ENCODE results near the gene COPG1.
"Not testable (repeated sequence)": the region's sequence is repeated elsewhere in the genome, so short reads cannot be mapped to it uniquely, and the experiment has no call there.

The COPG1 gene

DNA sequence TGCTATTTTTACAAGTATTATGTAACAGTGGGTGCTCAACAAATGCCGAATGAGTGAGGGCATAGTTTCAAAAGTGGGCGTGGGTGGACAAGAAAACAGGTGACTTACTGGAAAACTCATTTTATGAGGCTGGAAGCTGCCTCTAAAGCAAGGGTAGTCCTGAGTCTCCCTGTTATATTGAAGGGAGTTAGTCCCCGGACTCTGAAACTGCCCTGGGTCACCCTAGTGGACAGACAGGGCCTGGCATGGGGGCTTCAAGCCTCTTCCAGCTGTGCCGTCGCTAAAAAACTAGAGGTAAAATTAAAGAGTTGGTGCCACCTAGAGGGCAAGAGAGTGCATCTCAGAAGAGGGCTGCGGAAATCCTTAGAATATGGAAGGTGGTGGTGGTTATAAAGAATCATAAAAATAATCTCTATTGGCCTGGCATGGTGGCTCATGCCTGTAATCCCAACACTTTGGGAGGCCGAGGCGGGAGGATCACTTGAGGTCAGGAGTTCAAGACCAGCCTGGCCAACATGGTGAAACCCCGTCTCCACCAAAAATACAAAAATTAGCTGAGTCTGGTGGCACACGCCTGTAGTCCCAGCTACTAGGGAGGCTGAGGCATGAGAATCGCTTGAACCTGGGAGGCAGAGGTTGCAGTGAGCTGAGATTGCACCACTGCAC lies 3.6 kb upstream of the COPG1 start:
- peak; percentile 79 for DNase-seq

DNA sequence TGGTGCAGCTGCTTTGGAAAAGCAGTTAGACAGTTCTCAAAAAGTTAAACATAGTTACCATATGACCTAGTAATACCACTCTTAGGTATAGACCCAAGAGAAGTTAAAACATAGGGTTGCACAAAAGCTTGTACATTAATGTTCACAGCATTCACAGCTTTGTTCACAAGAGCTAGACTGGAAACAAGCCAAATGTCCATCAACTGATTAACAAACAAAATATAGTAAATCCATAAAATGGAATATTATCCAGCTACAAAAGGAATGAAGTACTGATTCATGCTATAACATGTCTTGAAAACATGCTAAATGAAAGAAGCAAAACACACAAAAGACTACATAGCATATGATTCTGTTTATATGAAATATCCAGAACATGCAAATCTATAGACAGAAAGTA lies 2.8 kb upstream of the COPG1 start:
- no peak for DNase-seq

DNA sequence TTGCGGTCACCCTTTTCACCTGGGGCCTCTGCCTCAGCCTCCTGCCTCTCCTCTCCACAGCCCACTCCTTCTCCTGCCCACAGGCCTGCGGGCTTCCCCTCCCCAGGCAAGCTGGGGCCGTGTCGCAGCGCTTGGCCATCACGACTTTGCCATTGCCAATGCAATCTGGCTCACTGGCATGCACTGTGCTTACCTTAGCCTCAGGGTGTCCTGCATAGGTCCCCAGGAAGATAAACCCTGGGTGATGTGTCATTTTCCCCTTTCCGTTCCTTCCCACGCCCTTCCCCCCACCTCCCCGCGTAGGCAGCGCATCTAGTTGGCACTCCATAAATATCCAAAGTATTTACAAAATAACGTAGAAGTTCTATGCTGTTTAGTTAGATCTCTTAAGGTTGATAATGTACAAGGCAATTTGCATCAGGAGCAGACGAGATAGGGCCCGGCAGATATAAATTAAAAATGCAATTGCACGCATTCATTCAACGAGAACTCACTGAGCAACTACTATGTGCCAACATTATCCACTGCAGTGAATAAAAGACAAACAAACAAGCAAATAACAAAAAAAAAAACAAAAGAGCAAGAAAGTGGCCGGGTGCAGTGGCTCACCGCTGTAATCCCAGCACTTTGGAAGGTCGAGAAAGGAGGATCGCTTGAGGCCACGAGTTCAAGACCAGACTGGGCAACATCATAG lies 973 bp upstream of the COPG1 start:
- DNase-seq = no peak

DNA sequence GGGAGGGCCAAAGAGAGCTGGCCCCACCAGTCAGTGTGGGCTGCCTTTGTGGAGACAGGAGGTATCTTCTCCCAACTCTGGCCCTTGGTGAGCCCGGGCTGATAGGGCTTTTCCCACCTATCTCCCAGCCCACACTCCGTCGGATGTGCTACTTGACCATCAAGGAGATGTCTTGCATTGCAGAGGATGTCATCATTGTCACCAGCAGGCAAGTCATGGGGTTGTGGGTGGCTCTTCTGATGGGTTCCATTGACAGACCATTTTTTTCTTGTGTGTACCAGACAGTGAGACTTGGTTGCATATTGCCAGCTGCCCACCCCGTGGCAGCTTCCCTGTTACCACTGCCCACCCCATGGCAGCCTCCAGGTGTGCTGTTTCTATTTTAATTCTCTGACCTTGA lies 3.3 kb downstream of the COPG1 start:
- no peak for DNase-seq

DNA sequence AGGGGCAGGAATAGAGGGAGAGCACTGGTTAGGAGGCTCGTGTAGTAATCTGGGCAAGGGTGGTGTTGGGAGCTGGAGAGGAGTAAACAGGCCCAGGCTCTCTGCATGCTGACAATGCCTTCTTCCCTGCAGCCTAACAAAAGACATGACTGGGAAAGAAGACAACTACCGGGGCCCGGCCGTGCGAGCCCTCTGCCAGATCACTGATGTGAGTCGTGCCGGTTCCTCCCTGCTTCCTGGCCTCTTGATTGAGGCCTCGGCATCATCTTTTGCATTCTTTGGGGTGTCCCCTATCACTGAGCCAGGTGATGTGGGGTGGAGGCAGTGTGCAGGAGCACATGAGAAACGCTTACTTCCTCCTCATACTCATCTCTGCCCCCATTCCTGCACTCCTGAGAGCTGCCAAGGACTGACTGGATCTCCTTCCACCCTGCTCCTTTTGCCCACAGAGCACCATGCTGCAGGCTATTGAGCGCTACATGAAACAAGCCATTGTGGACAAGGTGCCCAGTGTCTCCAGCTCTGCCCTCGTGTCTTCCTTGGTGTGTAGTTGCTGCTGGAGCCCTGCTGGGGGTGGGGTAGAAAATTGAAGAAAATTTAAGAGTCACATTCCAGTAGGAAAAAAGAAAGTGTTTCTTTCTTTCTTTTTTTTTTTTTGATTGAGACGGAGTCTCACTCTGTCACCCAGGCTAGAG lies 5.3 kb downstream of the COPG1 start:
- no peak for DNase-seq

DNA sequence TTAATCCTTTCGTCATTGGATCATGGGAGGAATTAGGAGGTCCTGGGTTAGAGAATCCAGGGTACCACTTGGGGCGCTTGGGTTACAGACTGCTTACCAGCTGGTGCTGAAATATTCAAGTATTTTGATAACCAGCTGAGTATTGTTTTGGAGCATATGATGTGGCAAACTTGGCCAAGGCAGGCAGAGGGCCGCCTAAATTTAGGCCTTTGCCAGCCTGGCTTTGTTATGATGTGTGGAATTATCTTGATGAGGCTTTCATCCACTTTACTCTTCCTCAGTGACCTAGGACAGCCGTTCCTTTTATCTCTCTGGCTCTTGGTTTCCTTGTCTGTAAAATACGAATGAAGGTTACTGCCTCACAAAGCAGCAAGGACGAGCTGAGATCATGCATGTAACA lies 6.9 kb downstream of the COPG1 start:
- no peak for DNase-seq

DNA sequence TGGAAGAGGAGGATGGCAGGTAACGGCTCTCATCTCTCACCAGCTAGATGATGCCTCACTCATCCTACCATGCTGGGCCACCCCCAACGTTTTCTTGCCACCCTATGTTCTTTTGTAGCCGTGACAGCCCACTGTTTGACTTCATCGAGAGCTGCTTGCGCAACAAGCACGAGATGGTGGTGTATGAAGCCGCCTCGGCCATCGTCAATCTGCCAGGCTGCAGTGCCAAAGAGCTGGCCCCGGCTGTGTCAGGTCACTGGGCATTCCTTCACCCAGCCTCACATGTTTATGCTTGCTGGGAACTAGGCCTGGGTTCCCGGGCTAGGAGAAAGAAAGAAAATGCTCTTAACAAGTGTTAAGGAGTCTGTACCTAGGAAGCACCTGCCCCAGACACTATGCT lies 8.2 kb downstream of the COPG1 start:
- no peak for DNase-seq

DNA sequence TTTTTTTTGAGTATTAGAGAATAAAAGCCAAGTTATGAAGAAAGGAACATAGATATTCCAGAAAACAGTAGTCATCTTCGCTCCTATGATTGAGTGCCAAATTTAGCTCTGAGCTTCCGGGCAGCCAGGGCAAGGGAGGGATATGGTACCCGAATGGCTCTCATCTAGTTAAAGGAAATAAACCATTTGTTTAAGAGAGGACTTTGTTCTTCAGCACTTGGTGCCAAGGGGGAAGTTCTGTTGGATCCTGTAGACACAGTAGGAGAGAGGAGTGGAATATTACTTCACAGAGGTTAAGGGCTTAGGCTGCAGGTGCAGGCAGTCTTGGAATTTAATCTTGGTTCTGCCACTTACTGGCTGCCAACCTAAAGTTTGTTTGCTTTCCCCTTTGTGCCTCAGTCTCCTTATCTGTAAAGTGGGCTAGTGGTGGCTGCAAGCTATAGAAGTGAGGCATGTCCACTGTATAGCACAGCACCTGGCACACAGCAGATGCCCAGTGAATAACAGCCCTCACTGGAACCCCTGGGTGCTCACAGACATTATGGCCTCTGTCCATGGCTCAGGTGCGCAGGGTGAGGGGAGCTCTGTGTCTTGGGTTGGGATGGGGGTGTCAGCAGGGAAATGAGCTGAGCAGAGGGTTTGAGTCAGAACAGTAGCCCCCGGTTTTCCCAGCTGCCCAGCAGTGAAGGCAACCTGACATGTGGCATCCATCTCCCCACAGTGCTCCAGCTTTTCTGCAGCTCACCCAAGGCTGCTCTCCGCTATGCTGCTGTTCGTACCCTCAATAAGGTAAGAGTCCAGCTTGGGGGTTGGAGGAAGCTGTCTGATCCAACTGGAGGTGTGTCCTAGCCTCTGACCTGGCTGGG lies 10.4 kb downstream of the COPG1 start:
- no peak for DNase-seq

DNA sequence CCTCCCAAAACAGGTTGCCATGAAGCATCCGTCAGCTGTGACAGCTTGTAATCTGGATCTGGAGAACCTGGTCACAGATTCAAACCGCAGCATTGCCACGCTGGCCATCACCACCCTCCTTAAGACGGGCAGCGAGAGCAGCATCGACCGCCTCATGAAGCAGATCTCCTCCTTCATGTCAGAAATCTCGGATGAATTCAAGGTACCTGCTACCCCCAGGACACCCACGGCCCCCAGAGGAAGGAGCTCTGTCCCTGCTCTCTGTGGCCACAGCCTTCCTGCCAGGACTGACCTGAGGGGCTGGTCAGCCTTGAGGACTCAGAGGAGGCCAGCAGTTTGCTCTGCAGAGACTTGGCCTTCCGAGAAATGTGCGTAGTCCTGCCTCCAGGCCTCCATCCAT lies 11.2 kb downstream of the COPG1 start:
- DNase-seq = no peak

DNA sequence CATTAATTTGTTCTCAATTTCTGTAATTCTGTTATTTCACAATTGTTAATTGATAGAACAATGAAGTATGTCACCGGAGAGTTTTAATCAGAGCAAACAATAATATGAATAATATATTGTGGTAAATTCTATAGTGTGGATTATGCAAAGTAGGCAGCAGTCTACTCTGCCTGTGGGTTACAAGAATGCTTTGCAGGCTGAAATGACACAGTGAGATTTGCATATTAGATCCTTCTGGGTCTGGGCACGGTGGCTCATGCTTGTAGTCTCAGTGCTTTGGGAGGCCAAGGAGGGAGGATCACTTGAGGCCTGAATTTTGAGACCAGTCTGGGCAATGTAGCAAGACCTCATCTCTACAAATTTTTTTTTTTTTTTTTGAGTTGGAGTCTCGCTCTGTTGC lies 12.5 kb downstream of the COPG1 start:
- no peak for DNase-seq

DNA sequence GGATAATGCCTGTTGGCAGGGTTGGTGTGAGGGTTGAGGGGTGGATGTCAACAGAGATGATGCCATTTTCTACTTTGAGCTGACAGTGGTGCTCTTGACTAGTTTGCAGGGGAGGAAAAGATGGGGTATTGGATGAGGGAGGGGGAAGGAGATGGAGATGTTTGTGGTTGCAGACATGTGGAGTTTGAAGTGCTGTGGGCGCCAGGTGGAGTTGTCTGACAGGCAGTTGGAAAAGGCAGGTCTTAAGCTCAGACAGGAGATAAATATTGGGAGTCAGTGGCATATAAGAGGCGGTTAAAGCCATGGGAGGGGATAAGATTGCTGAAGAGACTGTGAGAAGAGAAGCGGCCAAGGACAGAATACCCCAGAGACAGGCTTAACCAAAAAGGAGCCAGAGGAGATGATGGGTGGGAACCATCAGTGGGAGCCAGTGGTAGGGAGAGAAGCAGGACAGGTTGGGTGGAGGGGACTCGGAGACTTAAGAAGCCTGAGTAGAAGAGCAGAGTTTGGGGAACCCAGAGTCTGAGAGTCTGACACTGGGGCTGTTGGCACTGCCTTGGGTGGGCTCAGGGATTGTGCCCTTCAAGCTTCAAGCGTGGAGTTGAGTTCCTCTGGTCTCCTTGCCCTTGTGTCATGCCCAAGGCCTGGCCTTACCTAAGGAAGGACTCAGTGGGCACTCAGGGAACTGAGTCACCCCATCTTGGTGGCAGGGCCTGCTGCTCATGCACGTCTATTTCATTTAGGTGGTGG lies 13.9 kb downstream of the COPG1 start:
- no peak for DNase-seq

DNA sequence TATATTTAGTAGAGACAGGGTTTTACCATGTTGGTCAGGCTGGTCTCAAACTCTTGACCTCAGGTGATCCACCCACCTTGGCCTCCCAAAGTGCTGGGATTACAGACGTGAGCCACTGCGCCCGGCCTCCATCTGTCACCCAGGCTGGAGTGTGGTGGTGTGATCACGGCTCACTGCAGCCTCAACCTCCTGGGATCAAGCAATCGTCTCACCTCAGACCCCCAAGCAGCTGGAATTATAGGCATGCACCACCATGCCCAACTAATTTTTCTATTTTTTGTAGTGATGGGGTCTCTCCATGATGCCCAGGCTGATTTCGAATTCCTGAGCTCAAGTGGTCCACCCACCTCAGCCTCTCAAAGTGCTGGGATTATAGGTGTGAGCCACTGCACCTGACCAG lies 15.6 kb downstream of the COPG1 start:
- DNase-seq = not testable (repeated sequence)

DNA sequence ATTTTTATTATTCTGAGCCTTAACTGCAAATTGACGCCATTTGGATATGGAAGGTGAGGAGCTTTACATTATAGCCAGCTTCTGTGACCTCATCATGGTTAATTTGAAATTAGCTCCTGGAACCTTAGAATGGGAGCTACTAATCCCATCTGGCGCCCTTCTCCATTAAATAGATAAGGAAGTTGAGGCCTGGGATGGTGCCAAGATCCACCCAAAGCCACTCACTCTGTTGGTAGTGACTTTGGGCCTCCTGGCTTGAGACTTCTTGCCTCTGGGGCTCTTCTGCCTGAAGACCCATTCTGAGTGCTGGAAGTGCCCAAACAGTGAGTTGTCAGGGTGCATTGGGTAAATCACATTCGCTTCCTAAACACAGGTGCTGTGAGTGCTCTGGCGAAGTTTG lies 17.2 kb downstream of the COPG1 start:
- DNase-seq = no peak

DNA sequence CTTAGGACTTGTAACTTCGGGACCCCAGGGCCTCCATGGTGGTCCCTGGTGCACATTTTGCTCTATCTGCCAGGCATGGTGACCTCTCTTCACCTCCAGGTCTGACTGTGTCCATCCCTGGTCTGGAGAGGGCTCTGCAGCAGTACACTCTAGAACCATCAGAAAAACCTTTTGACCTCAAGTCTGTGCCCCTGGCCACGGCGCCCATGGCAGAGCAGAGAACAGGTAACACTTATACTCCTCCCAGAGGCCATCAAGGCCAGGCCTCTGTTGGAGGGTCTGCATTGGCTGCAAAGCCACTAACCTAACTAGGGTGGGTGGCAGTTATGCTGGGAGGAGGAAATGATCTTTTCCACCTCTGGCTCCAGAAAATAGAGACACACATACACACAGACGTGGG lies 19.0 kb downstream of the COPG1 start:
- DNase-seq = no peak

DNA sequence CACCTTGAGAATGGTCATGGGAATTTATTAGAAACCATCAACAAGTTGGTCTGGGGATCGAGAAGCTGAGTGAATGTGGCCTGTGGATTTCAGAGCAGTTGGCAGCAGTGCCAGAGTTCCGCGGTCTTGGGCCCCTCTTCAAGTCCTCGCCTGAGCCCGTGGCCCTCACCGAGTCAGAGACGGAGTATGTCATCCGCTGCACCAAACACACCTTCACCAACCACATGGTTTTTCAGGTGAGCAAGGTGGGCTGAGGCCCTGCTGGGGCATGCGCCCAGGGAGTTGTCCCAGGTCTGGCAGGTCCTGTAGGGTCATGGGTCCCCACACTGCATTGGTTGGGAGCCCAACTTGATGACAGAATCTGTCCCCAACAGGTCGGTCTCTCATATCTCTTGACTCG lies 22.3 kb downstream of the COPG1 start:
- no peak for DNase-seq

DNA sequence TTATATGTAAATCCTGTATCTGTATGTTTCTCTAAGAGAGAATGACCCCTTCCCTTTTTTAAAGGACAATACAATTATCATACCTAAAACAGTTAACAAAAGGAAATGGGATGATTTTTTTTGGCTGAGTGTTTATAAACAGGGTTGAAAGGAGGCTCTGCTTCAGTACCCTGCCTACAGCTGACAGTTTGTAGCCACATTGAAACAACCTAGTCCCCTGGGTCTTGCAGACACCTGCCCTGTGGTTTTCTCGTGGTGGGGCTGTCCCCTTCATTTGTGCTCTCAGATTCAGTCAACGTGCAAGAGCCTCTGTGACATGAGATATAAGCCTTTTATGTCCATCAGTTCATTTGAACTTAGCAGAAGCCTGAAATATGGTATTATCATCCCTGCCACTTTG lies 27.0 kb downstream of the COPG1 start:
- DNase-seq = peak; percentile 50

DNA sequence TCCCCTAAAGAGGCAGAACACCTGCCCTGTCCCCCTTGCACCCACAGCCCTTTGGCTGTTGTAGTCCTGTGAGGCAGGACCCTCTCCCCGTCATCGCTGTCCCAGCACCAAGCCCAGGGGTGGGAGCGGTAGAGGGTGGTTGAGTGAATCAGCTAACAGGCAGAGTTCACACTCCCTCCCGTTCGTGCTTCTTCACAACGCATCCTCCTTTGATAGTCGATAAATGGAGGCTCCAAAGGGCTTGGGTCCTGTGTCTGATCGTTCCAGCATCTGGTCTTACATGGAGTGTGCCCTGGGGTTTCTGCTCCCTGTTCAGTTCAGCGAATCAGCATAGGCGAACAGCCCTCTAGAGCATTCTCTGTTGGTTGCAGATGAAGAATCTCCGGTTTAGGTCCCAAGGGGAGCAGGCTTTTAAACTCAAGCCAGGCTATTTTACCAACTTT lies 28.4 kb downstream of the COPG1 start:
- DNase-seq = no peak

DNA sequence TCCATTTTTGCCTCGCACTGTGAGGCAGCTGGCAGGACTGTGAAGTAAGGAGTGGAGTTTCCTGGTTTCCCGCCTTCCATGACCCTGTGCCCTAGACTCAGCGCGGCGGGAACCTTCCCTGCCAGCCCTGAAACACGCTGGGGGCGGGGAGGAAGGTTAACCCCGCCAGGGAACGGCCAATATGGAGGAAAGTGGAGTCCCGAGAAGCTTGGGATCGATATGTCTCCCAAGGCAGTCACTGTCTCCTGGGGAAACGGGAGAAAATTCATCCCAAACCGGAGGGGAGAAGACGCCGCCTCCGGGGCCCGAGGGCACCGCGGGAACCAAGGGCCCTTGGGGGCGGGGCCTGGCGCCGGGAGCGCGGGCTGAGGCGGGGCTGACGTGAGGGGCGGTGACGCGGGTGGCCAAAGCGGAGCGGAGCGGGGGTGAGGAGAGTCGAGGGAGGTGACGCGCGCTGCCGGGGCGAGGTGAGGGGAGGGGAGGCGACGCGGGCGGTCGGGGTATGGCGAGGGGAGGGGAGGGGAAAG lies 29.1 kb downstream of the COPG1 start, which contains the start of gene HMCES:
Gene HMCES, plus strand, starts transcription at position 432 of the 527 bp plus-strand sequence. CDS start 863 bp downstream, outside the sequence.
- peak; percentile 91 for DNase-seq

DNA sequence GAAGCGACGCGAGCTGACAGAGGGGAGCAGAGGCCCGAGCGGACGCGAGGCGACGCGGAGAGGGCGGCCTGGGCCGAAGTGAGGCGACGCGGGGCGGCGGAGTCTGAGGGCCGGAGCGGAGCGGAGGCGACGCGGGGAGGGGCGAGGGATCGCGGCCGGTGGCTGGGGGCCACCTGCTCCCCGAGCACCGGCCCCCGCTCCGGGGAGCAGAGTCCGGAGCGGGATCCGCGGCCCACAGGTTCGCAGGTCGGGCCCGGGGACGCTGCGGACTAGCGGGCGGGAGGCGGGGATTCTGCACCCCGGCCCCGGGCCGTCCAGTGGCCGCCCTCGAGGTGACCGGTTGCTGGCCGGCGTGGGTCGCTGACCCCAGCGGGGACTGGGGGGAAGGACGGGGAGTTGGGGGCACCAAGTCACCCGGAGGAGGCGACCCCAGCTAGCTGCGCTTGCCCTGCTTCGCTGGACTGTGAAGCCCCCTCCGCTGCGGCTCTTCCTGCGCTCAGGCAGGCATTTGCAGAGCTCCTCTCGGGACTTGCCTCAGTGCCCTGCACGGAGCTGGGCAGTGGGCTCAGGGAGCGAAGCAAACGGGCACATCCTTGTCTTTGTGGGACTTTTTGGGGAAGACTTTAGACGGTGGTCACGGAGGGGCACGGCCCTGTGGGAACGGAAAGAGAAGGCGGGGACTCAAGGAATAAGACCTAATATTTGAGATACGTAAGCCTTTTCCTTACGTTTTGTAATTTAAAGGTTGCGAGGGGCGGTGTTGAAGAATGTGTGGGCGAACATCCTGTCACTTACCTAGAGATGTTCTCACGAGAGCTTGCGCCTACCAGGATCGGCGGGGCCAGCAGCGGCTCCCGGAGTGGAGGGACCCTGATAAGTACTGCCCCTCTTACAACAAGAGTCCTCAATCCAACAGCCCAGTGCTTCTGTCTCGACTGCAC lies 29.8 kb downstream of the COPG1 start:
- DNase-seq = peak; percentile 71

DNA sequence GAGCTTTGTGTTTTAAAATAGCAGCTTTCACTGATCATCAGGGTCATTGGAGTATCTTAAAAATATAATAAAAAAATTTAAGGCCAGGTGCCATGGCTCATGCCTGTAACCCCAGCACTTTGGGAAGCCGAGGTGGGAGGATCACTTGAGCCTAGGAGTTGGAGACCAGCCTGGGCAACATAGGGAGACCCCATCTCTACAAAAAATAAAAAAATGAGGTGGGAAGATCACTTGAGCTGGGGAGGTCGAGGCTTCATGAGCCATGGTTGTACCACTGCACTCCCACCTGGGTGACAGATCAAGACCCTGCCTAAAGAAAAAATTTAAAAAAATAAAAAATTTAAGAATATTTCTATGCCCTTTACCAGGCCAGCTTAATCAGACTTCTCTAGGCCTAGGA lies 30.8 kb downstream of the COPG1 start:
- no peak for DNase-seq

DNA sequence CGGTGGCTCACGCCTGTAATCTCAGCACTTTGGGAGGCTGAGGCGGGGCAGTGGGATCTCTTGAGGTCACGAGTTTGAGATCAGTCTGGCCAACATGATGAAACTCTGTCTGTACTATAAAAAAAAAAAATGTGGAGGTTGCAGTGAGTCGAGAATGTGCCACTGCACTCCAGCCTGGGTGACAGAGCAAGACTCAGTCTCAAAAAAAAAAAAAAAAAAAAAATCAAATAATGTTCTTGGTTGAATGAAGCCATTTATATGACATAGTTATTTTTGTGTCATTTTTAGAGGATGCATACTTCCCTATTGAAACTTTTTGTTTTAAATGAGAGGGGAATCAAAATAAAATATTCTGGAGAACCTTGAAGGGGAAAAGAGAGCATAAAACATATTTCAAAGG lies 32.3 kb downstream of the COPG1 start:
- DNase-seq = no peak

Data from stimulated activated CD4-positive, alpha-beta T cell treated with anti-CD3 and anti-CD28 coated beads, Interleukin-1b, Interleukin-23, amount 100 ng/mL, for 48 hours (primary cell).